K562 (cell line): ENCODE data around the gene AGA. TPM values are rescaled to one million over a fixed set of nuclear protein-coding genes. Genes with fewer than 3 reads are reported as not detected.

Source experiments
- DIDO1 ChIP-seq: fragments of 450-650 bp; IDR thresholded peaks from 2 replicates; pipeline ENCODE4 v1.6.1; 2016; ENCODE audit warnings: low read depth, missing biosample characterization, missing genetic modification characterization
- FOXM1 ChIP-seq, 2 experiments: fragments of 450-650 bp in 1 of 2; sonication (generic) in 1 of 2; formaldehyde crosslinking in 1 of 2; IDR thresholded peaks; 2 replicates each; pipeline versions ENCODE4 v1.6.1 to v1.9.0; 2017 to 2022; ENCODE audit warnings: low read depth in 2 of 2, mild to moderate bottlenecking in 2 of 2, missing genetic modification reagents in 1 of 2, moderate library complexity in 1 of 2
- GTF2F1 ChIP-seq: IDR thresholded peaks from 2 replicates; pipeline ENCODE4 v1.6.1; 2011; ENCODE audit warnings: low read depth, low read length, improper control_type of control experiment
- NFXL1 ChIP-seq: fragments of 450-650 bp; formaldehyde crosslinking; IDR thresholded peaks from 2 replicates; pipeline ENCODE4 v1.4.0; 2021; ENCODE audit warnings: mild to moderate bottlenecking
- RFX1 ChIP-seq: fragments of 450-650 bp; IDR thresholded peaks from 2 replicates; pipeline ENCODE4 v1.6.1; 2016; ENCODE audit warnings: mild to moderate bottlenecking, moderate library complexity
- ZC3H4 ChIP-seq: sonication (generic); formaldehyde crosslinking; IDR thresholded peaks from 2 replicates; pipeline ENCODE4 v1.9.0; 2021; ENCODE audit warnings: missing genetic modification reagents, borderline replicate concordance
- ZSCAN32 ChIP-seq: fragments of 450-650 bp; formaldehyde crosslinking; IDR thresholded peaks from 2 replicates; pipeline ENCODE4 v1.4.0; 2020; ENCODE audit warnings: mild to moderate bottlenecking, moderate library complexity
- ZZZ3 ChIP-seq: fragments of 450-650 bp; IDR thresholded peaks from 2 replicates; pipeline ENCODE4 v1.6.1; 2016; ENCODE audit warnings: antibody characterized with exemption, mild to moderate bottlenecking, moderate library complexity
- polyA plus RNA-seq, 8 experiments: library from polyadenylated mRNA; depleted of rRNA in 4 of 8; stranded (reverse) in 5 of 8; unstranded in 3 of 8; fragments of >200 nt; fragmentation: Nextera tagmentation in 2 of 8; fragmentation: Illumina TruSeq in 1 of 8; extraction: Ambion mirVana in 2 of 8; extraction: Trizol in 1 of 8; gene quantifications; 2 replicates each; pipeline versions ENCODE4 v1.2.1 to v1.2.3, GENCODE V29; 2011 to 2014; ENCODE audit warnings: inconsistent platforms in 1 of 8, missing spikeins in 1 of 8
- total RNA-seq, 7 experiments: library from RNA; depleted of rRNA in 6 of 7; stranded (reverse); fragments of >200 nt in 6 of 7; fragmentation: Illumina TruSeq in 2 of 7; extraction: Trizol in 2 of 7; gene quantifications; 2 replicates each; pipeline versions ENCODE4 v1.2.1 to v1.2.3, GENCODE V29; 2011 to 2021; ENCODE audit warnings: low replicate concordance in 1 of 7
- TF ChIP-seq, protein P1 (sequence below): IDR thresholded peaks from 2 replicates; pipeline ENCODE4 v1.6.1; 2011; ENCODE audit warnings: borderline replicate concordance, low read depth, mild to moderate bottlenecking, moderate library complexity, low read length; ENCODE audit not compliant: insufficient read depth, poor library complexity, severe bottlenecking
- TF ChIP-seq, protein P2 (sequence below): fragments of 200-600 bp; sonication (generic); IDR thresholded peaks from one replicate; pipeline ENCODE4 v1.6.1; 2012; ENCODE audit warnings: mild to moderate bottlenecking, low read depth, low read length, inconsistent platforms
- TF ChIP-seq, protein P3 (sequence below), 2 experiments: IDR thresholded peaks; 2 replicates each; pipeline ENCODE4 v1.6.1; 2011; ENCODE audit warnings: borderline replicate concordance in 1 of 2, control low read depth in 1 of 2, low read depth in 1 of 2, low read length in 1 of 2, mild to moderate bottlenecking in 1 of 2, mixed read lengths in 1 of 2, moderate library complexity in 1 of 2; ENCODE audit not compliant: insufficient read depth in 1 of 2, insufficient read length in 1 of 2, poor library complexity in 1 of 2, severe bottlenecking in 1 of 2; ENCODE audit errors: extremely low read depth in 1 of 2

The AGA gene
- total and polyA plus RNA-seq, 9 of the 15 experiments (the other 6 are each of a cell fraction or from before 2014, with no cell fraction given), result 8.5 to 25.0 (median 12.6) TPM

DNA sequence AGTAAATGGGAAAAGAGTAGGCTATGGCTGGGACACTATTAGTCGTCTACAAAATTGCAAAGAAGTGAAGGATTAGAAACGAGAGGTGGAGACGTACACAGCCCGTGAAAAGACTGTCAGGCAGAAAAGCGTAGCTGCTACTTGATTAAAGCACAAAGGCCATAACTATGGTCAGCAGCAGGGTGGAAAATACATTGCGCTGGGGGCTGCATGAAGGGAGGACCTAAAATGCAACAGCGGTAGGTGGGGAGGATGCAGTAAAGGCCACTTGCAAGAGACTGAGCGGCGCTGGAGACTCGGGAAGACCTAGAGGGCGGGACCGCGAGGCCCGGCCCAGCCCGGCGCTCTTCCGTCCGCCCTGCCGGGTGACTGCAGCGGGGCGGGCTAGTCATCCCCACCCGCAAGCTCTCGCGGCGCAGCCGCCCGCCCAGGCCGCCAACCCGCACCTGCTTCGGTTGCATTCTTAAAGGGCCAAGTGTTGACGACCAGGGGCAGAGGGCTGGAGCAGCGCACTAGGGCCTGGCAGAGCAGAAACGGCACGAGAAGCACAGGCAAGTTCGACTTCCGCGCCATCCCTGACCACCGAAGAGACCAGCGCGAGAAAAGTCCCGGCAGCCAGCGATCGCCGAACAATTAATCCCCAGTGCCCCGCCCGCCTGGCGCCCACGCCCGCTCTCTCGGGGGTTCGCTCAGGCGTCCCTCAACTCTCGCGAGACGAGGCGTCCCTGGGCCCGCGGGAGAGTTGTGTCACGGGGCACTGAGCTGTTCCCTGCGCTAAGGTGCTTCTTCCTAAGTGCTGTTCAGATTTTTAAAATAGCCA, at the start of gene AGA (continued):
- TF ChIP-seq, protein P1, sequence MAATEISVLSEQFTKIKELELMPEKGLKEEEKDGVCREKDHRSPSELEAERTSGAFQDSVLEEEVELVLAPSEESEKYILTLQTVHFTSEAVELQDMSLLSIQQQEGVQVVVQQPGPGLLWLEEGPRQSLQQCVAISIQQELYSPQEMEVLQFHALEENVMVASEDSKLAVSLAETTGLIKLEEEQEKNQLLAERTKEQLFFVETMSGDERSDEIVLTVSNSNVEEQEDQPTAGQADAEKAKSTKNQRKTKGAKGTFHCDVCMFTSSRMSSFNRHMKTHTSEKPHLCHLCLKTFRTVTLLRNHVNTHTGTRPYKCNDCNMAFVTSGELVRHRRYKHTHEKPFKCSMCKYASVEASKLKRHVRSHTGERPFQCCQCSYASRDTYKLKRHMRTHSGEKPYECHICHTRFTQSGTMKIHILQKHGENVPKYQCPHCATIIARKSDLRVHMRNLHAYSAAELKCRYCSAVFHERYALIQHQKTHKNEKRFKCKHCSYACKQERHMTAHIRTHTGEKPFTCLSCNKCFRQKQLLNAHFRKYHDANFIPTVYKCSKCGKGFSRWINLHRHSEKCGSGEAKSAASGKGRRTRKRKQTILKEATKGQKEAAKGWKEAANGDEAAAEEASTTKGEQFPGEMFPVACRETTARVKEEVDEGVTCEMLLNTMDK, result no peak
- TF ChIP-seq FOXM1 (IDR thresholded peaks at IDR 0.05; ENCODE audit: low read depth) (no peak), FOXM1 (CRISPR knock-in tag; IDR thresholded peaks at IDR 0.05; ENCODE audit: low read depth) (no peak), ZZZ3 (0 out of 2 replicates have a peak, but pooled peaks have one; percentile 48), DIDO1 (0 out of 2 replicates have a peak, but pooled peaks have one; percentile 59), NFXL1 (no peak), ZSCAN32 (CRISPR knock-in tag) (no peak), ZC3H4 (CRISPR knock-in tag) (0 out of 2 replicates have a peak, but pooled peaks have one; percentile 25), GTF2F1 (no peak), RFX1 (no peak)
- TF ChIP-seq, protein P2, sequence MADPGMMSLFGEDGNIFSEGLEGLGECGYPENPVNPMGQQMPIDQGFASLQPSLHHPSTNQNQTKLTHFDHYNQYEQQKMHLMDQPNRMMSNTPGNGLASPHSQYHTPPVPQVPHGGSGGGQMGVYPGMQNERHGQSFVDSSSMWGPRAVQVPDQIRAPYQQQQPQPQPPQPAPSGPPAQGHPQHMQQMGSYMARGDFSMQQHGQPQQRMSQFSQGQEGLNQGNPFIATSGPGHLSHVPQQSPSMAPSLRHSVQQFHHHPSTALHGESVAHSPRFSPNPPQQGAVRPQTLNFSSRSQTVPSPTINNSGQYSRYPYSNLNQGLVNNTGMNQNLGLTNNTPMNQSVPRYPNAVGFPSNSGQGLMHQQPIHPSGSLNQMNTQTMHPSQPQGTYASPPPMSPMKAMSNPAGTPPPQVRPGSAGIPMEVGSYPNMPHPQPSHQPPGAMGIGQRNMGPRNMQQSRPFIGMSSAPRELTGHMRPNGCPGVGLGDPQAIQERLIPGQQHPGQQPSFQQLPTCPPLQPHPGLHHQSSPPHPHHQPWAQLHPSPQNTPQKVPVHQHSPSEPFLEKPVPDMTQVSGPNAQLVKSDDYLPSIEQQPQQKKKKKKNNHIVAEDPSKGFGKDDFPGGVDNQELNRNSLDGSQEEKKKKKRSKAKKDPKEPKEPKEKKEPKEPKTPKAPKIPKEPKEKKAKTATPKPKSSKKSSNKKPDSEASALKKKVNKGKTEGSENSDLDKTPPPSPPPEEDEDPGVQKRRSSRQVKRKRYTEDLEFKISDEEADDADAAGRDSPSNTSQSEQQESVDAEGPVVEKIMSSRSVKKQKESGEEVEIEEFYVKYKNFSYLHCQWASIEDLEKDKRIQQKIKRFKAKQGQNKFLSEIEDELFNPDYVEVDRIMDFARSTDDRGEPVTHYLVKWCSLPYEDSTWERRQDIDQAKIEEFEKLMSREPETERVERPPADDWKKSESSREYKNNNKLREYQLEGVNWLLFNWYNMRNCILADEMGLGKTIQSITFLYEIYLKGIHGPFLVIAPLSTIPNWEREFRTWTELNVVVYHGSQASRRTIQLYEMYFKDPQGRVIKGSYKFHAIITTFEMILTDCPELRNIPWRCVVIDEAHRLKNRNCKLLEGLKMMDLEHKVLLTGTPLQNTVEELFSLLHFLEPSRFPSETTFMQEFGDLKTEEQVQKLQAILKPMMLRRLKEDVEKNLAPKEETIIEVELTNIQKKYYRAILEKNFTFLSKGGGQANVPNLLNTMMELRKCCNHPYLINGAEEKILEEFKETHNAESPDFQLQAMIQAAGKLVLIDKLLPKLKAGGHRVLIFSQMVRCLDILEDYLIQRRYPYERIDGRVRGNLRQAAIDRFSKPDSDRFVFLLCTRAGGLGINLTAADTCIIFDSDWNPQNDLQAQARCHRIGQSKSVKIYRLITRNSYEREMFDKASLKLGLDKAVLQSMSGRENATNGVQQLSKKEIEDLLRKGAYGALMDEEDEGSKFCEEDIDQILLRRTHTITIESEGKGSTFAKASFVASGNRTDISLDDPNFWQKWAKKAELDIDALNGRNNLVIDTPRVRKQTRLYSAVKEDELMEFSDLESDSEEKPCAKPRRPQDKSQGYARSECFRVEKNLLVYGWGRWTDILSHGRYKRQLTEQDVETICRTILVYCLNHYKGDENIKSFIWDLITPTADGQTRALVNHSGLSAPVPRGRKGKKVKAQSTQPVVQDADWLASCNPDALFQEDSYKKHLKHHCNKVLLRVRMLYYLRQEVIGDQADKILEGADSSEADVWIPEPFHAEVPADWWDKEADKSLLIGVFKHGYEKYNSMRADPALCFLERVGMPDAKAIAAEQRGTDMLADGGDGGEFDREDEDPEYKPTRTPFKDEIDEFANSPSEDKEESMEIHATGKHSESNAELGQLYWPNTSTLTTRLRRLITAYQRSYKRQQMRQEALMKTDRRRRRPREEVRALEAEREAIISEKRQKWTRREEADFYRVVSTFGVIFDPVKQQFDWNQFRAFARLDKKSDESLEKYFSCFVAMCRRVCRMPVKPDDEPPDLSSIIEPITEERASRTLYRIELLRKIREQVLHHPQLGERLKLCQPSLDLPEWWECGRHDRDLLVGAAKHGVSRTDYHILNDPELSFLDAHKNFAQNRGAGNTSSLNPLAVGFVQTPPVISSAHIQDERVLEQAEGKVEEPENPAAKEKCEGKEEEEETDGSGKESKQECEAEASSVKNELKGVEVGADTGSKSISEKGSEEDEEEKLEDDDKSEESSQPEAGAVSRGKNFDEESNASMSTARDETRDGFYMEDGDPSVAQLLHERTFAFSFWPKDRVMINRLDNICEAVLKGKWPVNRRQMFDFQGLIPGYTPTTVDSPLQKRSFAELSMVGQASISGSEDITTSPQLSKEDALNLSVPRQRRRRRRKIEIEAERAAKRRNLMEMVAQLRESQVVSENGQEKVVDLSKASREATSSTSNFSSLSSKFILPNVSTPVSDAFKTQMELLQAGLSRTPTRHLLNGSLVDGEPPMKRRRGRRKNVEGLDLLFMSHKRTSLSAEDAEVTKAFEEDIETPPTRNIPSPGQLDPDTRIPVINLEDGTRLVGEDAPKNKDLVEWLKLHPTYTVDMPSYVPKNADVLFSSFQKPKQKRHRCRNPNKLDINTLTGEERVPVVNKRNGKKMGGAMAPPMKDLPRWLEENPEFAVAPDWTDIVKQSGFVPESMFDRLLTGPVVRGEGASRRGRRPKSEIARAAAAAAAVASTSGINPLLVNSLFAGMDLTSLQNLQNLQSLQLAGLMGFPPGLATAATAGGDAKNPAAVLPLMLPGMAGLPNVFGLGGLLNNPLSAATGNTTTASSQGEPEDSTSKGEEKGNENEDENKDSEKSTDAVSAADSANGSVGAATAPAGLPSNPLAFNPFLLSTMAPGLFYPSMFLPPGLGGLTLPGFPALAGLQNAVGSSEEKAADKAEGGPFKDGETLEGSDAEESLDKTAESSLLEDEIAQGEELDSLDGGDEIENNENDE, result no peak
- TF ChIP-seq, protein P3, sequence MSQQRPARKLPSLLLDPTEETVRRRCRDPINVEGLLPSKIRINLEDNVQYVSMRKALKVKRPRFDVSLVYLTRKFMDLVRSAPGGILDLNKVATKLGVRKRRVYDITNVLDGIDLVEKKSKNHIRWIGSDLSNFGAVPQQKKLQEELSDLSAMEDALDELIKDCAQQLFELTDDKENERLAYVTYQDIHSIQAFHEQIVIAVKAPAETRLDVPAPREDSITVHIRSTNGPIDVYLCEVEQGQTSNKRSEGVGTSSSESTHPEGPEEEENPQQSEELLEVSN (IDR thresholded peaks at IDR 0.05; ENCODE audit: borderline replicate concordance in 1 of 2, extremely low read depth in 1 of 2, insufficient read depth in 1 of 2, insufficient read length in 1 of 2, low read depth in 1 of 2, low read length in 1 of 2, poor library complexity in 1 of 2, severe bottlenecking in 1 of 2), result peak; percentile 71 to 92
